WI38 (cell line): ENCODE measurements around the gene HSPA12A.

Source experiments
- H3K4me3 ChIP-seq: 2 replicates; pipeline ENCODE4 v1.5.1; 2011; ENCODE audit warnings: low read depth, mild to moderate bottlenecking, control low read depth, low read length
- CTCF ChIP-seq: IDR thresholded peaks from 2 replicates; pipeline ENCODE4 v1.5.1; 2012; ENCODE audit warnings: low read depth, mild to moderate bottlenecking, control low read depth, low read length

Gene HSPA12A

GRCh38 chr10:116667484-116667883 is 74.9 kb downstream of the HSPA12A start:
- H3K4me3 ChIP-seq: no peak overlapping the region
- no peak for TF ChIP-seq CTCF

DNA sequence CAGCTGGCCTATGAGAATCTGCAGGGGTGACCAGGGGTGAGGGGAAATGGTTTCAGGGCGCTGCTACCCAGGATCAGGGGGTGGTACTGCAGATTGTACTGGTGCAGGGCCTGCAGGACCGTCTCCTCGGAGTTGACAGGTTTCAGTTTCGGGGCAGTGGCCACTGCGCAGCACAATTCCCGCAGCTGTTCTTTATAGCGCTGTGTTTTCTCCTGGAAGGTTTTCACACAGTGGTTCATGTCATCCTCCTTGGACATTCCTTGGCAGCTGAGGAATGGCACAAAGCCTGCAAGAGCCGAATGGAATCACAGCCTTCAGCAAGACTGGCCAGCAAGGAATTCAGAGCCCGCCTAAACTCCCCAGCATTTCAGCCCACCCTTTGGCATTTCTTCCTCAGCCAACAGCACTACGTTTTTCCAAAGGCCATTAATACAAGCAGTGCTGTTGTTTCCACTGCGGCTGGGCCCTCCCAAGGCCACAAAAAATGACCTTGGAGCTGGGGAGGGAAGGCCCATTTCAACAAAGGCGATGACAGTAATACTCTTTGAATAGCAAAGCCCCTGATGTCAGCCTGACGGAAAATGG is 76.7 kb downstream of the HSPA12A start:
- peak overlapping the region; percentile 32; the same call in 1 of the 2 replicates for H3K4me3 ChIP-seq
- TF ChIP-seq CTCF: no peak

- TF ChIP-seq CTCF: no peak
- no peak overlapping the region for H3K4me3 ChIP-seq
Observed at GRCh38 chr10:116664631-116665030, 77.7 kb downstream of the HSPA12A start.

DNA sequence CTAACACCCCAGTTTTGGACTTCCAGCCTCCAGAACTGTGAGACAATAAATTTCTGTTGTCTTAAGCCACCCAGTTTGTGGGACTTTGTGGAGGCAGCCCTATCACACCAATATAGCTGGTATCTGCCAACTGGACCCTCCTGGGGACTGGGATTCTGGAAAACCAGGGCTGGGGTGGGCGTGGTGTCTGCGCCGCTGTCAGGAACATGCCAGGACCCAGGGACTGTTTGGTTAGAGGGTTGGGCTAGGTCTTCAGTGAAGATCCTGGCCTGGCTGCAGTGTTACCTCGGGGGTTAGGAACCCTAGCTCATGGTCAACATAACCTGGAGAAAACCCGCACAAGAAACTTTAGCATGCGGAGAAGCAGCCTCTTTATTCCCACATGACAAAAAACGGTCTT is 79.0 kb downstream of the HSPA12A start:
- no peak overlapping the region for H3K4me3 ChIP-seq
- no peak for TF ChIP-seq CTCF

DNA sequence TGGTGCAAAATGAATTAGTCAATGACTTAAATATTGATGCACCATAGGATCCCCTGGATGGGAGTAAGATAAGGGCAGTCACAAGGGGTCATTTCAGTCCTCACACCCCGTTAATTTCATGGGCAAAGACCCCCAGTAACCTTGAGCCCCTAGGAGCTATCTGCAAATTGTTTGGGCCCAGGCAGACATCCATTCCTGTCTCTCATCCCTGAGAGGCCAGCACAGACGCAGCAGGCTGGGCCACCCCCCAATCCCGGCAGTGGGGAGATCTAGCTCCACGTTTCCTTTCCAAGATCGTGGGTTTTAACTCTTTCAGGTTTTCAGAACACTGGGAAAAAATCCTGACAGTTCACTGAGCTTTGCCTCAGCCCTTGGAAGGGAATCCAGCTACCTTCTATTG is 81.5 kb downstream of the HSPA12A start:
- no peak overlapping the region for H3K4me3 ChIP-seq
- TF ChIP-seq CTCF: no peak

- no peak overlapping the region for H3K4me3 ChIP-seq
- no peak for TF ChIP-seq CTCF
Observed at GRCh38 chr10:116659049-116659670, 83.2 kb downstream of the HSPA12A start.

DNA sequence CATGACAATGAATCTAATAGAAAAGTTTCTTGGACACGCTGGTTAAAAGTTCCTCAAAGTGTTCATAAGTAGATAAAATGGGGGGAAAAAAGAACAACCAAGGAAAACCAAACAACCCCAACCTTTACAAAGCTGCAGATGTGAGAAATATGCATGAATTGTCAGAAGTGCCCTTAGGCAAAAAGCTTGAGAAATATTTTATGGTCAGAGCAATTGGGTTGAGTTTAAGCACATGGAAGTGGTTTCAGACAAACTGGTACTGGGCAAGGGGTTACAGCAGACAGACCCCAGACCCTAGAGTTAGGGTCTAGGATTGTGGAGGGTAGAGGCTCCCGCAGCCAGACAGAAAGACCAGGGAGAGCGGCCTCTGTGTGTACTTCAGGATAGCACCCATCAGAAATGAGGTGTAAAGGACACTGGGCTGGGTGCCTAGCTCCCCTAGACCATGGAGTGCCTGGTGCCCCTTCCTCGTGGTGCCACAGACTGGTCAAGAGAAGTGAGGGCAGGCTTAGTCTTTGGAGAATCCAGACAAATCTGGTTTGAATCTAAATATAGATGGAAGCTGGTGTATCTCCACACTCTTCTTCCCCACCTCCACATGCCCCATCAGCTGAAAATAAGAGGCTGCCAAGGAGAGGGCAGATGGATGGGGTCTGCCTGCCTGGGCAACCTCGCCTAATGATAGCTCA is 84.4 kb downstream of the HSPA12A start:
- no peak for TF ChIP-seq CTCF

More for the DNA sequence above, 84.4 kb downstream of the HSPA12A start:
- no peak overlapping the region for H3K4me3 ChIP-seq
